ENCODE measurements around the gene CUX1.
"Not testable (repeated sequence)": the region's sequence is repeated elsewhere in the genome, so short reads cannot be mapped to it uniquely, and the experiment has no call there.

Gene CUX1

DNA sequence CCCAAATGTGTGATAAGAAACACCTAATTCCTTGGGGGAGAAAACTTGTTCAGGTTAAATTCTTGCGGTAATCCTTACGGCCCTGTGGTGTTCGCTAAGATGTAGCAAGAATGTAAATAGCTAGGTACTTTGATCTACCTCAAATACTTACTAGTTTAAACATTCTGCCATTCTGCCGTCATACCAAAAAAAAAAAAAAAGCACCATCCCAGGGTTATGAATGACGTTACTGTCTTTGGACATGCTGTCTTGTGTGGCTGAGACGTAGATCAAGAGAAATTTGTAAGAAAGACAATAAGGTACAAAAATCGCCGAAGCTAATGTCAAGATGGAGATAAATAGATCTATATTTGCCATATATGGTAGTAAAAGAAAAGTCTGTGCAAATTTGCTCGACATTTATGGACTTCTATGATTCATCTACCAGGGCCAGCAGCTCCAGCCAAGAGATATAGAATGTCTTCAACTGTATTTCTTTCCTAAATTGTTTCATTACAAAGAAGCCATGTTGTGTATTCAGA, 195.6 kb downstream of the CUX1 start:
- TF ChIP-seq, protein P1, sequence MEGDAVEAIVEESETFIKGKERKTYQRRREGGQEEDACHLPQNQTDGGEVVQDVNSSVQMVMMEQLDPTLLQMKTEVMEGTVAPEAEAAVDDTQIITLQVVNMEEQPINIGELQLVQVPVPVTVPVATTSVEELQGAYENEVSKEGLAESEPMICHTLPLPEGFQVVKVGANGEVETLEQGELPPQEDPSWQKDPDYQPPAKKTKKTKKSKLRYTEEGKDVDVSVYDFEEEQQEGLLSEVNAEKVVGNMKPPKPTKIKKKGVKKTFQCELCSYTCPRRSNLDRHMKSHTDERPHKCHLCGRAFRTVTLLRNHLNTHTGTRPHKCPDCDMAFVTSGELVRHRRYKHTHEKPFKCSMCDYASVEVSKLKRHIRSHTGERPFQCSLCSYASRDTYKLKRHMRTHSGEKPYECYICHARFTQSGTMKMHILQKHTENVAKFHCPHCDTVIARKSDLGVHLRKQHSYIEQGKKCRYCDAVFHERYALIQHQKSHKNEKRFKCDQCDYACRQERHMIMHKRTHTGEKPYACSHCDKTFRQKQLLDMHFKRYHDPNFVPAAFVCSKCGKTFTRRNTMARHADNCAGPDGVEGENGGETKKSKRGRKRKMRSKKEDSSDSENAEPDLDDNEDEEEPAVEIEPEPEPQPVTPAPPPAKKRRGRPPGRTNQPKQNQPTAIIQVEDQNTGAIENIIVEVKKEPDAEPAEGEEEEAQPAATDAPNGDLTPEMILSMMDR (conservative IDR thresholded peaks at IDR 0.05; ENCODE audit: low read length) = no peak
- no peak for DNase-seq (ENCODE audit: low read depth)
- H3K4me3 ChIP-seq (ENCODE audit: low read length) = no peak overlapping the region

DNA sequence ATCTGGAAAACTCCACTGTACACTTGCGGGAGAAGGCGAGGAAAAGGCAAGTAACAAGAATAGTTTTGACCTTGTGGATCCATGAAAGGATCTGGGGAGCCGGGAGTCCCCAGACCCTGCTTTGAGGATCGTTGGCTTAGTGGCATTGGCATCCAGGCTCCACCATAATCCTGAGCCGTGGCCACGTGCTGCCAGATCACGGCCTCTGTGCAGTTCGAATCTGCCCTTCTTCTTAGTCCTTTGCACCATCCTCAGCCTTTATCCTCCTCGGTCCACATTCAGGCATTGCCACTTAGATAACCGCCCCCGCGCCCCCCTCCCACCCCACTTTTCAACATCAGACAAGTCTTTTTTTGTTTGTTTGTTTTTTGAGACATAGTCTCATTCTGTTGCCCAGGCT, 201.4 kb downstream of the CUX1 start:
- TF ChIP-seq, protein P1 (conservative IDR thresholded peaks at IDR 0.05; ENCODE audit: low read length) = no peak
- no peak overlapping the region for H3K4me3 ChIP-seq (ENCODE audit: low read length)
- no peak for DNase-seq (ENCODE audit: low read depth)

DNA sequence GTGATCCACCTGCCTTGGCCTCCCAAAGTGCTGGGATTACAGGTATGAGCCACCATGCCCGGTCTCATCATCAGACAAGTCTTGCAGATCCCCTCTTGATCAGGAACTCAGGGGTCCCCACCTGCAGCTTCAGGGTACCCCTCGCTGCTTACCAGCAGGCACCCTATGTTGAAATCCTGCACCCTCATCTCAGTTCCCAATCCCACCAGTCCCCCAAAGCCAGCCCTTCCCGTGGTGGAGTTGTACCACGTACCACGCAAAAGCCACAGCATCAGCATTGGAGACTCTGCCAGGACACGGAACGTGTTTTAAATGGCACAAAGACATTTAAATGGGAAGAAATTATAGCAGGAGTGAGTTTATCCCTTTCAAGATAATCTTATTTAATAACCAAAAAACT, 202.0 kb downstream of the CUX1 start:
- no peak overlapping the region for H3K4me3 ChIP-seq (ENCODE audit: low read length)
- DNase-seq (ENCODE audit: low read depth) = no peak
- TF ChIP-seq, protein P1 (conservative IDR thresholded peaks at IDR 0.05; ENCODE audit: low read length) = no peak

DNA sequence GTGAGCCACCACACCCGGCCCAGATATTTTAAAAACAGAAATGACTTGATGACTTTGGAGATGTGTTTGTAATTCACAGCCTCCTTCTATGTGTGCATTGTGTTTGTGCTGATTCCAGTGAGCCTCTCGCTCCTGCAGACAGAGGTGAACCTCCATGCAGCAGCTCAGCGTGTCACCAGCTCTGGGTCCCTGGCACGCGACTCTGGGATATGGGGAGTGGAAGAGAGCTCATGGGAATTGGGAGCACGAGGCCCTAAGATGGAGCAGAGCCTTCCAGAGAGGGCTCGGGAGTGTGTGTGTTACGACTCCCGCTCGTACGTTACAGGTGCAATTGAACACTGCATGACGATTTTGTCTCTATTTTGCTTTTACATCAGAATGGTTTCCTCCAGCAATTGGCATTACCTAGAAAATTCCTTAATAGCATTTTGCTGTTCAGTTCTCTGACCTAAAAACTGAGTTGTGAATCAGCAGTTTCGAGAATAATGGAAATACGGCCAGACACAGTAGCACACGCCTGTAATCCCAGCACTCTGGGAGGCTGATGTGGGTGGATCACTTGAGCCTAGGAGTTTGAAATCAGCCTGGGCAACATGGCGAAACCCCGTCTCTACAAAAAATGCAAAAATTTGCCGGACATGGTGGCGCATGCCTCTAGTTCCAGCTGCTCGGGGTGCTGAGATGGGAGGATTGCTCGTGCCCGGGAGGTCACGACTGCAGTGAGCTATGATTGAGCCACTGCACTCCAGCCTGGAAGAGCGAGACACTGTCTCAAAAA, 204.6 kb downstream of the CUX1 start:
- TF ChIP-seq, protein P1 (conservative IDR thresholded peaks at IDR 0.05; ENCODE audit: low read length) = no peak
- no peak overlapping the region for H3K4me3 ChIP-seq (ENCODE audit: low read length)
- no peak for DNase-seq (ENCODE audit: low read depth)

DNA sequence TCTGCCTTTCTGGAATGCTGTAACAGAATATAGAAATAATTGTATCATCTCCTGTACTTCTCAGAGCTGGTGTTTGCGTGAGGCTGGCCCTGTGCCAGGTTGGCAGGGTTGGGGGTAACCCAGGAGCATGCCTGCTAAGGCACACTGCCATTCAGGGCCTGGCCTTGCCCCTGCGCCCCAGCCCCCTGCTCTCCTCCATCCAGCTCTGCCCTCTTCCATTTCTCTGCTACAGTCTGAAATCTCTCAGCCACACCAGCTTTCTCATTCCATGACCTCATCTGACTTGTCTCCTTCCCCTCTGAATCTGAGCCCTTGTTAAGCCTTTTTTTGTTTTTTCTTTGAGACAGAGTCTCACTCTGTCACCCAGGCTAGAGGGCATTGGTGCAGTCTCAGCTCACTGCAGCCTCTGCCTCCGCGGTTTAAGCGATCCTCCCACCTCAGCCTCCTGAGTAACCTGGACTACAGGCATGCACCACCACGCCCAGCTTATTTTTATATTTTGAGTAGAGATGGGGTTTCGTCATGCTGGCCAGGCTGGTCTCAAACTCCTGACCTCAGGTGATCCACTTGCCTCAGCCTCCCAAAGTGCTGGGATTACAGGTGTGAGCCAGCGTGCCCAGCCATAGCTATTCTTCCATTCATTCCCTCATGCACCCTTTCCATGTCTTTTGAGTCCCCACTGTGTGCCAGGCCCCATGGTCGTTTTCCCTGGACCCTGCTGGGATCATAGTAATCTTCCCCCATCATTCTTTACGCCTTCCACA, 206.8 kb downstream of the CUX1 start:
- TF ChIP-seq, protein P1 (conservative IDR thresholded peaks at IDR 0.05; ENCODE audit: low read length) = no peak
- DNase-seq (ENCODE audit: low read depth) = no peak
- H3K4me3 ChIP-seq (ENCODE audit: low read length) = no peak overlapping the region

DNA sequence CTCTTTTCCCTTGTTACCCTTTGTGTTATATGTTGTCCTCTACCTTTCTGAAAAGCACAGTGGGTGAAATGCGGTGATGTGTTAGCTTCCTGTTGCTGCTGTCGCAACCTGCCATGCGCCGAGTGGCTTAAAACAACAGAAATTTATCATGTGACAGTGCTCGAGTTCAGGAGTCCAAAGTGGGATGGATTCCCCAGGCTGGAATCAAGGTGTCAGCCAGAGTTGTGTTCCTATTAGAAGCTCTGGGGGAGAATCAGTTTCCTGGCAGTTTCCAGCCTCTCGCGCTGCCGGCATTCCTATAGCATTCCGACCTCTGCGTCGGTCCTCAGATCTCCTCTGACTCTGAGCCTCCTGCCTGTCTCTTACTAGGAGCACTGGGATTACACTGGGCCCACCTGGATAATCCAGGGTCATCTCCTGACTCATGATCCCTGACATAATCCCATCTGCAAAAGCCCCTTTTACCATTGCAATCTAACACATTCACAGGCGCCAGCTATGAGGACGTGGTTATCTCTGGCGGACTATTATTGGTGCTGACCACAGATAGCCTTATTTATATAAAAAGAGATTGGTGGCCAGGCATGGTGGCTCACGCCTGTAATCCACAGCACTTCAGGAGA, 207.5 kb downstream of the CUX1 start:
- no peak overlapping the region for H3K4me3 ChIP-seq (ENCODE audit: low read length)
- TF ChIP-seq, protein P1 (conservative IDR thresholded peaks at IDR 0.05; ENCODE audit: low read length) = no peak

DNA sequence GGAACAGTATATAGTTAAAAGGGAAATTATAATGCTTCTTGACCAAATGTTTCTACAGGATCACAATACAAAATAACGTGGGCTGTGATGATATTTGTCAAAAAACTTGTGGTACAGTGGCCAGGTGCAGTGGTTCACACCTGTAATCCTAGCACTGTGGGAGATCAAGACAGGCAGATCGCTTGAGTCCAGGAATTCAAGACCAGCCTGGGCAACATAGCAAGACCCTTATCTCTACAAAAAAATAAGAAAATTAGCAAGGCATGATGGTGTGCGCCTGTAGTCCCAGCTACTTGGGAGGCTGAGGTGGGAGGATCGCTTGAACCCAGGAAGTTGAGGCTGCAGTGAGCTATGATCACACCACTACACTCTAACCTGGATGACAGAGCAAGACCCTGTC, 208.4 kb downstream of the CUX1 start:
- H3K4me3 ChIP-seq (ENCODE audit: low read length); DNase-seq (ENCODE audit: low read depth): not testable (repeated sequence)

More for the DNA sequence above, 207.5 kb downstream of the CUX1 start:
- DNase-seq (ENCODE audit: low read depth) = no peak

Data from AG10803 (cell line).